Body of pancreas (tissue), 4 donors: ENCODE data around the gene MARCHF4.

Experiments used
- POLR2A ChIP-seq, 3 donors: fragments of 450-650 bp; IDR thresholded peaks; one replicate each; pipeline ENCODE4 v1.6.1; 2016; ENCODE audit warnings: antibody characterized with exemption in 3 of 3, mild to moderate bottlenecking in 2 of 3
- TF ChIP-seq, protein P1 (sequence below), 7 experiments: fragments of 450-650 bp in 4 of 7; fragments of 200-600 bp in 3 of 7; sonication (generic) in 3 of 7; IDR thresholded peaks; one replicate each; pipeline ENCODE4 v1.5.1; 2016 to 2019; ENCODE audit warnings: antibody characterized with exemption in 7 of 7

DNA sequence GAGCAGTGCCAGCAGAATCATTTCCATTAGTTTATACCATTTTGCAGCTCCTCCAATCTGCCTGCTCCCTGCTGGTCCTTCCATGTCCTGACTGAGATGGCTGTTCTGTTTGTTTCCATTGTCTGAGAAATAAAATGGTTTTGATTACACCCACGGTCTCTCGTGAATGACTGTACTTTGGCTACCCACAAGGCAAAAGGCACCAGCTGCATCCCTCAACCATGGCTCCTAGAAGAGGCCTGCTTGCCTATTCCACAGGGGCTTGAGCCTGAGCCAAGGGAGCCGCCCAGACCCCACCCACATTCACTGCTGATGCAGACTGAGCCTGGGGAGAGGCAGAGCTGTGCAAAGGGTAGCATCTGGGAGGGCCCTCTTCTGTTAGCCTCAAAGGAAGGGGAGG, 31.2 kb downstream of the MARCHF4 start:
- TF ChIP-seq, protein P1, sequence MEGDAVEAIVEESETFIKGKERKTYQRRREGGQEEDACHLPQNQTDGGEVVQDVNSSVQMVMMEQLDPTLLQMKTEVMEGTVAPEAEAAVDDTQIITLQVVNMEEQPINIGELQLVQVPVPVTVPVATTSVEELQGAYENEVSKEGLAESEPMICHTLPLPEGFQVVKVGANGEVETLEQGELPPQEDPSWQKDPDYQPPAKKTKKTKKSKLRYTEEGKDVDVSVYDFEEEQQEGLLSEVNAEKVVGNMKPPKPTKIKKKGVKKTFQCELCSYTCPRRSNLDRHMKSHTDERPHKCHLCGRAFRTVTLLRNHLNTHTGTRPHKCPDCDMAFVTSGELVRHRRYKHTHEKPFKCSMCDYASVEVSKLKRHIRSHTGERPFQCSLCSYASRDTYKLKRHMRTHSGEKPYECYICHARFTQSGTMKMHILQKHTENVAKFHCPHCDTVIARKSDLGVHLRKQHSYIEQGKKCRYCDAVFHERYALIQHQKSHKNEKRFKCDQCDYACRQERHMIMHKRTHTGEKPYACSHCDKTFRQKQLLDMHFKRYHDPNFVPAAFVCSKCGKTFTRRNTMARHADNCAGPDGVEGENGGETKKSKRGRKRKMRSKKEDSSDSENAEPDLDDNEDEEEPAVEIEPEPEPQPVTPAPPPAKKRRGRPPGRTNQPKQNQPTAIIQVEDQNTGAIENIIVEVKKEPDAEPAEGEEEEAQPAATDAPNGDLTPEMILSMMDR (IDR thresholded peaks at IDR 0.05), result no peak
- no peak for TF ChIP-seq POLR2A (IDR thresholded peaks at IDR 0.05)
